ENCODE results near the gene SUCNR1.
"Not testable (repeated sequence)": the region's sequence is repeated elsewhere in the genome, so short reads cannot be mapped to it uniquely, and the experiment has no call there.

The SUCNR1 gene

DNA sequence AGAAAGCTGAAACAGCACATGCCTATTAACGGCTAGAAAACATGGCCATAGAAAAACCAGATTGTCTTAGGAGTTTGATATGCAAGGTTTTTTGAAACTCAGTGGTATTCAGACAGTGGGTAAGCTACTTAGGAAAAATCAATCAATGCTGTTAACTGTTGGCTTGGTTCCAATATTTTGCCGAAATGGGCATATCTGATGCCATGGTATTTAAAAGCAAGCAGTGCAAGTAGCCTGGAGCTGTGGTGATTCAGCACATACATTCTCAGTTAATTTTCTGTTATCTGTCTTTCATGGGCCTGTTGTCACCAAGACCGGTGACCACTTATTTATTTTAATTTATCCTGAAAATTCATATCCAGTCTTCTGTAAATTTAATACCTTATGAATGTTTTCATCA, 17.3 kb upstream of the SUCNR1 start:
- Histone ChIP-seq H3K4me3 (ENCODE audit: low read length) (no peak overlapping the region), H3K4me1 (ENCODE audit: control insufficient read depth, insufficient read depth, low read length) (peaks cover 14% of the 10 kb centered on the region), H3K9me3 (ENCODE audit: control insufficient read depth, low read length) (no peaks in the 10 kb centered on the region), H3K9ac (ENCODE audit: low read length) (no peak overlapping the region), H3K27me3 (replicated peaks; ENCODE audit: control insufficient read depth, insufficient read depth, low read length) (no peaks in the 10 kb centered on the region), H3K36me3 (ENCODE audit: control insufficient read depth, insufficient read depth, low read length, severe bottlenecking) (no peaks in the 10 kb centered on the region)
- no peak for DNase-seq (ENCODE audit: low read depth)

DNA sequence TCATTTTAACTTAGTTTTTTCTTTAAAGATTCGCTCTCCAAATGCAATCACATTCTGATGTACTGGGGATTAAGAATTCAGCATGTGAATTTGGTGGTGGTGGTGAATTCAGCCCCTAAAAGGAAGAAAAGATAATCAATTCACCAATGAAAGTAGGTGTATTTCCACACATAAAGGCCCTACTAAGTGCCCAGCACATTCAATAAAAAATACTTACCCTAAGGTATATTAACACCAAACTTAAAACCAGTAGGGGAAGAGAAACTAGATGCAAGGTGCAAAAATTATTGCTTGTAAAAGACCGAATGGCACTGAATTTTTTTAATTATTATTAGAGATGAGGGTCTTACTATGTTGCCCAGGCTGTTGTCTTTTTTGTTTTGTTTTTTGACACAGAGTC, 16.8 kb upstream of the SUCNR1 start:
- no peak for DNase-seq (ENCODE audit: low read depth)
- no peaks in the 10 kb centered on the region for H3K9me3 ChIP-seq (ENCODE audit: control insufficient read depth, low read length)
- no peaks in the 10 kb centered on the region for H3K27me3 ChIP-seq (replicated peaks; ENCODE audit: control insufficient read depth, insufficient read depth, low read length)
- peaks cover 14% of the 10 kb centered on the region for H3K4me1 ChIP-seq (ENCODE audit: control insufficient read depth, insufficient read depth, low read length)
- H3K9ac ChIP-seq (ENCODE audit: low read length), result no peak overlapping the region
- no peak overlapping the region for H3K4me3 ChIP-seq (ENCODE audit: low read length)
- H3K36me3 ChIP-seq (ENCODE audit: control insufficient read depth, insufficient read depth, low read length, severe bottlenecking), result no peaks in the 10 kb centered on the region

DNA sequence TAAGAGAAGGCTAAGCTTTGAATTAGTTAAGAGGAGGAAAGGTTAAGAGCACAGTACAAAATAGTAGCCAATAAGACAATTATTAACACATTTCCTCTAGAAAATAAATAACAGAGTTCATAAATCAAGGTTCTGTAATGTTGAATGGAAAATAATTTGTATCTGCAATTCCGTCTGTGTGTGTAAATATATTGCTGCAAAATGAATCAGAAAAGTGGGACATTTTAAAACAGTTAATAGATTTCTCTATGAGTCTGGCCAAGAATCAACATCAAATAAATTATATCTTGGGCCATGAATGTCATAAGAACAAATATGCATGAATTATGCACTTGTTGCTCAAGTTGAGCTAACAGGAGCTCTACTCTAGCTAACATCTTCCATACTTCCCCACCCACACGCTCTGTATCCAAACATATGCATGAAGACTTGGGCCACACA, 14.2 kb upstream of the SUCNR1 start:
- Histone ChIP-seq H3K9ac (ENCODE audit: low read length) (no peak overlapping the region), H3K27me3 (replicated peaks; ENCODE audit: control insufficient read depth, insufficient read depth, low read length) (no peaks in the 10 kb centered on the region), H3K36me3 (ENCODE audit: control insufficient read depth, insufficient read depth, low read length, severe bottlenecking) (no peaks in the 10 kb centered on the region), H3K4me3 (ENCODE audit: low read length) (no peak overlapping the region), H3K4me1 (ENCODE audit: control insufficient read depth, insufficient read depth, low read length) (peaks cover 27% of the 10 kb centered on the region), H3K9me3 (ENCODE audit: control insufficient read depth, low read length) (no peaks in the 10 kb centered on the region)
- no peak for DNase-seq (ENCODE audit: low read depth)

DNA sequence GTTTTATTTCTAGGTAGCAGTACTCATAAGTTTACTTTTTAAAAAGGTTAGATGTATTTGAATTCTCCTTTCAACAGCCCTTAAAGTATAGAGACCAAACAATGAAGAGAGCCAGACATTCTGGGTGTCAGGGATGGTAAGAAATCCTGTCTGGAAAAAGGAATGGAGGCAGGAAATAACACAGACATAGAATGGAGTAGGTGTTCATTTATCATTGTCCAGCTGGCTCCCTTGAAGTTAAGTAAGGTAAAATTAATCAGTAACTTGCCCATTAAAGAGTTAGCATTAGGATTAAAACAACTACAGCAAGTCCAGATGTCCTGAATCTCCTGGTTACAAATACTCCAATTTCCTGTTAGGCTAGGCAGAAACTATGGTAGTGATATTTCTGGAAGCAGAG, 13.5 kb upstream of the SUCNR1 start:
- H3K36me3 ChIP-seq (ENCODE audit: control insufficient read depth, insufficient read depth, low read length, severe bottlenecking), result no peaks in the 10 kb centered on the region
- no peak overlapping the region for H3K4me3 ChIP-seq (ENCODE audit: low read length)
- peaks cover 33% of the 10 kb centered on the region for H3K4me1 ChIP-seq (ENCODE audit: control insufficient read depth, insufficient read depth, low read length)
- no peak overlapping the region for H3K9ac ChIP-seq (ENCODE audit: low read length)
- H3K27me3 ChIP-seq (replicated peaks; ENCODE audit: control insufficient read depth, insufficient read depth, low read length), result no peaks in the 10 kb centered on the region
- DNase-seq (ENCODE audit: low read depth), result no peak
- no peaks in the 10 kb centered on the region for H3K9me3 ChIP-seq (ENCODE audit: control insufficient read depth, low read length)

DNA sequence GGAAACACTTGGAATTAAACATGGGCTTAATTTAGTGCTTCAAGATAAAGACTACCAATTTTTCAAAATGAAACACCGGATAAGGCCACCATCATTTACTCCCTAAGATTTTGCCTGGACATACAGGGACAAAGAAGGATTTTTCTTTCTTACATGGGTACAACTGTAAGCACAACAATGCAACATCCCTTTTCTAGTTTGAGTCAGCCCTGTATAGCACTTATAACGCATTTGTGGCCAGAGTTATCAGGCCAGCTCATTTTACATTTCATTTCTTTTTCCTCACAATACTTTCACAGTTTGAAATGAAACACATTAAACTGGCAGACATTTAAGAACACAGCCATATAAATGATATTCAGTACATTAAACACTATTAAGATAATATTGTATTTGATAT, 9.8 kb upstream of the SUCNR1 start:
- H3K36me3 ChIP-seq (ENCODE audit: control insufficient read depth, insufficient read depth, low read length, severe bottlenecking), result no peaks in the 10 kb centered on the region

DNA sequence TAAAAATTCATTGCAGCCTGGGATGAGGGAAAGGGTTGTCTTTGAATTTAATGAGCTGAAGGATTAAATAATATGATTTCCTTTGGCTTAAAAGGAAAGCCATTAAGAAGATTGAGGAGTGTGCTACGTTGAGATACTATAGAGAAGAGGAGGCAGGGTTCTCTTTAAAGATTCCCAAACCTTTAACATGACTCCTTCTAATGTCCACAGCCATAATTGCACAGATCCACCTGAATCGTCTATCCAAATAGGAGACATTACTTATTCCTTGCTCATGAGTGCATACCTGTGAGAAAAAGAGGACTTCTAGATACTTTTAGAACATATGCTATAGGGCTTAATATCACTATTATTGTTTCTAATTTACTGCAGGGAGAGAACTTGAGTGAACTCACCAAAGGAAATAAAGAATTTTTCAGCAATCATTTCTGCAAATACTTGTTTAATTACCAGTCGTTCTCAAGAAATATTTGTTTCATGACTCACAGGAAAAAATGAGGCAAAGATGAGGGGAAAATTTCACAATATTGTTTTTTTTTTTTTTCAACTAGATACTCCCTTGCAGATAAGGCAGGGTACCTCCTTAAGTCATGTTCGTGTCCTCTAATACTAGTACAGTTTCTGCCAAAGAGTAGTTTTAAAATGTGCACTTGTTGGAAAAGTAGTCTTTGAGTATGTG, 8.9 kb upstream of the SUCNR1 start:
- Histone ChIP-seq H3K4me1 (ENCODE audit: control insufficient read depth, insufficient read depth, low read length) (peaks cover 35% of the 10 kb centered on the region), H3K27me3 (replicated peaks; ENCODE audit: control insufficient read depth, insufficient read depth, low read length) (no peaks in the 10 kb centered on the region), H3K9me3 (ENCODE audit: control insufficient read depth, low read length) (no peaks in the 10 kb centered on the region), H3K9ac (ENCODE audit: low read length) (peak overlapping the region; percentile 24), H3K36me3 (ENCODE audit: control insufficient read depth, insufficient read depth, low read length, severe bottlenecking) (no peaks in the 10 kb centered on the region), H3K4me3 (ENCODE audit: low read length) (peak overlapping the region; percentile 33)
- peak; percentile 89 for DNase-seq (ENCODE audit: low read depth)

More for the DNA sequence above, 9.8 kb upstream of the SUCNR1 start:
- peaks cover 34% of the 10 kb centered on the region for H3K4me1 ChIP-seq (ENCODE audit: control insufficient read depth, insufficient read depth, low read length)
- DNase-seq (ENCODE audit: low read depth), result peak; percentile 26
- no peak overlapping the region for H3K4me3 ChIP-seq (ENCODE audit: low read length)
- H3K9me3 ChIP-seq (ENCODE audit: control insufficient read depth, low read length), result no peaks in the 10 kb centered on the region
- no peaks in the 10 kb centered on the region for H3K27me3 ChIP-seq (replicated peaks; ENCODE audit: control insufficient read depth, insufficient read depth, low read length)
- peak overlapping the region; percentile 43 for H3K9ac ChIP-seq (ENCODE audit: low read length)

DNA sequence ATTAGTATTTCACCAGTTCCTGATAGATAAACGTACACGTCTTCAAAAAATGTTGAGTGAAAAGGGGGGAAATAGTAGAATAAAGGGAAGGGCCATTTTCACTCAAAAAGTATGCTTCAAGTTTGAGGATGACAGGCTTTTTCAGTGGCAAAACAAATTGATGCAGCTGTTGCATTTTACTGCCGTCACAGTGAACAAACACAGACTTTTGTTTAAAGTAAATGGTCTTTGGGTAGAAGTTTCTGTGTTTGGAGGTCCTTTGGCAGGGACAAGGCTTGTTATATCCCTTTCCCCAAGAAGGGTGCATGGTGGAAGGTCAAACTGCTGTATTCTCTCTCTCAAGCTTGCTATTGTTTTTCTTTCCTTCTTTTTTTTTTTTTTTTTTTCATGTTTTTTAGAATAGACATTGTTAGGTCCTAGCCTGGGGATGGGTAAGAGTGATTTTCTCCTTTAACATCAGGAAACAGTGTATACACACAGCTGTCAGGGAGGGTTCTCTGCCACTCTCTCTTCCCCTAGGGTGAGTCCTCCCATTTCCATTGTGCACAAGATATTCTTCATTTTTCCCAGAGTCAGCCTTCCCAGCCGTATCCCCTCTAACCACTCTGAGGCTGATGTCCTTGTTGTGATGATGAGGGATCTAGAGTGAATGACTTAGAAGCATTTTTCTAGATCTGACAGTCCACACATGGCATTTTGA, 6.6 kb upstream of the SUCNR1 start:
- no peak for DNase-seq (ENCODE audit: low read depth)
- H3K4me1 ChIP-seq (ENCODE audit: control insufficient read depth, insufficient read depth, low read length), result peaks cover 36% of the 10 kb centered on the region
- H3K36me3 ChIP-seq (ENCODE audit: control insufficient read depth, insufficient read depth, low read length, severe bottlenecking), result no peaks in the 10 kb centered on the region
- H3K4me3 ChIP-seq (ENCODE audit: low read length), result no peak overlapping the region
- H3K27me3 ChIP-seq (replicated peaks; ENCODE audit: control insufficient read depth, insufficient read depth, low read length), result no peaks in the 10 kb centered on the region
- peak overlapping the region; percentile 26 for H3K9ac ChIP-seq (ENCODE audit: low read length)
- no peaks in the 10 kb centered on the region for H3K9me3 ChIP-seq (ENCODE audit: control insufficient read depth, low read length)

DNA sequence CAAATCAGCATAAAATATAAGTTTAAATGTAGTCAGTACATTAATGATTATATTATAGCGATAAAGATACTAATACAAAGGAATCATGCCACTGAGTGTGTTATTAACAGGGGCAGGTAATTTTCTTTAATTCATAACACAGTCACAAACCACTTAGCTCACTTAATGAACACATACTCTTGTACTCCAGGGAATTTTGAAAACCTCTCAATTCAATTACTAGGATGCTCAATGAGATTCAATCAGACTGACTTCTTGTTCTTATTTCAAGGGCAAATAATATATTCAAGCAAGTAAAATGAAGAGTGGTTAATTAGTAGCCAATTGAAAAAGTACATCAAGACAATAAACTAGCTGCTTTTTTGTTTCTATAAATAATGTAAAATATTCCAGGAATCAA, 5.8 kb upstream of the SUCNR1 start:
- Histone ChIP-seq H3K4me3 (ENCODE audit: low read length) (no peak overlapping the region), H3K9me3 (ENCODE audit: control insufficient read depth, low read length) (no peaks in the 10 kb centered on the region), H3K36me3 (ENCODE audit: control insufficient read depth, insufficient read depth, low read length, severe bottlenecking) (no peaks in the 10 kb centered on the region), H3K4me1 (ENCODE audit: control insufficient read depth, insufficient read depth, low read length) (peaks cover 36% of the 10 kb centered on the region), H3K9ac (ENCODE audit: low read length) (no peak overlapping the region), H3K27me3 (replicated peaks; ENCODE audit: control insufficient read depth, insufficient read depth, low read length) (no peaks in the 10 kb centered on the region)
- no peak for DNase-seq (ENCODE audit: low read depth)

DNA sequence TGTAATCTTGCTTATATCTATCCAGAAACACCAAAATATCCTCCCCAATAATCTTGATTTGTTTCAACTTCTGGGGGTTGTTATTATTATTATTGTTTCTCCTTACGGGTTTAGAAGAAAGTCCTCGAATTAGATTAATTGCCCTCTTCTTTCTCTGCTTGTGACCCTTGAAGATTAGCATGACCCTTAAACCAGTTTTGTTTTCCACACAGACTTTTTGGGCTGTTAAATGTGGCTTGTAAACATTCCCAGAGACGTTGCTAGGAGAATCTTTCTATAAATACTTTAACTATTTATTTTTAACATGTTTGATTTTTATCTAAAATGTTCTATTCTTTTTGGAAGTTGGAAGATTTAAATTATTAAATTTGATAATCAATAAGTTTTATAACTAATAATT, 4.3 kb upstream of the SUCNR1 start:
- peak overlapping the region; percentile 11 for H3K4me3 ChIP-seq (ENCODE audit: low read length)
- no peaks in the 10 kb centered on the region for H3K27me3 ChIP-seq (replicated peaks; ENCODE audit: control insufficient read depth, insufficient read depth, low read length)
- no peak for DNase-seq (ENCODE audit: low read depth)
- H3K36me3 ChIP-seq (ENCODE audit: control insufficient read depth, insufficient read depth, low read length, severe bottlenecking), result no peaks in the 10 kb centered on the region
- H3K9ac ChIP-seq (ENCODE audit: low read length), result no peak overlapping the region
- H3K9me3 ChIP-seq (ENCODE audit: control insufficient read depth, low read length), result no peaks in the 10 kb centered on the region
- peaks cover 24% of the 10 kb centered on the region for H3K4me1 ChIP-seq (ENCODE audit: control insufficient read depth, insufficient read depth, low read length)

DNA sequence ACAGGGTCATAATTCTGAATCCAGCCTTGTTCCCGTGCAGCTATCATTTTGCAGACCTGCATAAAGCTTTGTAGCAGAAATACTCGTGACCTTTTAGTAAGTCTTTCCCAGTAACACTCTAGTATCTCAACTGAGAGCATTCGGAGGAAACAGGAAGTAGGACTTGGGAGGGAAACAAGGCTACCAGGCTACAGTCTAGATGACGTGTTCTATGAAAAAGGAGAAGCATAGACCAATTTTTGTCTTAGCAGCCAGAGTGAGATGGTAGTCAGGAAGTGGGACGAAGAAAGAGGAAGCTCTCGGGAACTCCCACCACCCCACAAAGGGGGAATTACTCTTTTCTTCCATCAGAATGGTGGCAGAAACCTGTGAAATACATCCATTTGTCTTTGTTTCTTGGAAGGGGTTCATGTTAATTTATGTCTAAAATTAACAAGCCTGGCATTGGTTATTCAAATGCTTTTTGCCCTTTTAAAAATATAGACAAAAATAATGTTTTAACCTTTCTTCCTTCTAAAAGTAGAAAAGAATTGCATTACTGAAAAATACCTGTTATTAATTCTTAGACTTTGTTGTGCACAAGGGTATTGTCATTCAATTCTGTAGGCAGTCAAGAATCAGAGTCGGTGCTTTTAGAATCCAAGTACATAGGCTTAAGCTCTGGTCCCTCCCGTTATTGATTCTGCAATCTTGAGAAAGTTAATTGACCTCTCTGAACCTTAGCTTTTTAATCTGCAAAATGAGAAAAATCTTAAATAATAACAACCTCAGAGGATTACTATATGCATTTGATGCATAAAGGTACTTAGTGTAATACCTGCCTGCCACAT, 1.6 kb upstream of the SUCNR1 start:
- H3K4me3 ChIP-seq (ENCODE audit: low read length), result no peak overlapping the region
- no peaks in the 10 kb centered on the region for H3K27me3 ChIP-seq (replicated peaks; ENCODE audit: control insufficient read depth, insufficient read depth, low read length)
- peak; percentile 21 for DNase-seq (ENCODE audit: low read depth)
- no peak overlapping the region for H3K9ac ChIP-seq (ENCODE audit: low read length)
- H3K36me3 ChIP-seq (ENCODE audit: control insufficient read depth, insufficient read depth, low read length, severe bottlenecking), result no peaks in the 10 kb centered on the region
- no peaks in the 10 kb centered on the region for H3K9me3 ChIP-seq (ENCODE audit: control insufficient read depth, low read length)
- peaks cover 13% of the 10 kb centered on the region for H3K4me1 ChIP-seq (ENCODE audit: control insufficient read depth, insufficient read depth, low read length)

DNA sequence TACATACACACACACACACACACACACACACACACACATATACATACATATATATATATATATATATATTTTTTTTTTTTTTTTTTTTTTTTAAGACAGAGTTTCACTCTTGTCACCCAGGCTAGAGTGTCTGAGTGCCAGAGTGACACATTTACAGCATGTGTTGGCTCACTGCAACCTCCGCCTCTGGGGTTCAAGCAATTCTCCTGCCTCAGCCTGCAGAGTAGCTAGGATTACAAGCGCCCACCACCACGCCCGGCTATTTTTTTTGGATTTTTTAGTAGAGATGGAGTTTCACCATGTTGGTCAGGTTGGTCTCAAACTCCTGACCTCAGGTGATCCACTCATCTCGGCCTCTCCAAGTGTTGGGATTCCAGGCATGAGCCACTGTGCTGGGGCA, 636 bp downstream of the SUCNR1 start:
- not testable (repeated sequence) for DNase-seq (ENCODE audit: low read depth); H3K4me3 ChIP-seq (ENCODE audit: low read length); H3K27me3 ChIP-seq (replicated peaks; ENCODE audit: control insufficient read depth, insufficient read depth, low read length); H3K36me3 ChIP-seq (ENCODE audit: control insufficient read depth, insufficient read depth, low read length, severe bottlenecking); H3K9me3 ChIP-seq (ENCODE audit: control insufficient read depth, low read length); H3K9ac ChIP-seq (ENCODE audit: low read length)
- H3K4me1 ChIP-seq (ENCODE audit: control insufficient read depth, insufficient read depth, low read length), result peaks cover 15% of the 10 kb centered on the region

Measured in adipocyte (in vitro differentiated cells).